Right cardiac atrium (tissue), 5 donors: Measurements from ENCODE around the gene SNX15. TPM values are rescaled to one million over a fixed set of nuclear protein-coding genes. Genes with fewer than 3 reads are reported as not detected.
"Not testable (repeated sequence)": the region's sequence is repeated elsewhere in the genome, so short reads cannot be mapped to it uniquely, and the experiment has no call there.

Experiments used
- ATAC-seq, 2 donors: fragments of 200-7000 bp; cut with Tn5 transposase; one replicate each; pipeline versions ENCODE4 v1.8.0 to v1.9.1; 2020; ENCODE audit warnings: moderate library complexity in 2 of 2, mild to moderate bottlenecking in 1 of 2
- DNase-seq, 3 donors: peaks; one replicate each; pipeline ENCODE4 v3.0.0-alpha.2; 2020
- H3K27ac ChIP-seq: one replicate; pipeline ENCODE4 v1.5.1; 2013; ENCODE audit warnings: mild to moderate bottlenecking, low read length, control low read depth, moderate library complexity
- H3K27me3 ChIP-seq: one replicate; pipeline ENCODE4 v1.6.1; 2013; ENCODE audit not compliant: control insufficient read depth, insufficient read depth
- H3K4me1 ChIP-seq: one replicate; pipeline ENCODE4 v1.6.1; 2013; ENCODE audit warnings: low read length; ENCODE audit not compliant: control insufficient read depth, insufficient read depth
- H3K4me3 ChIP-seq: one replicate; pipeline ENCODE4 v1.5.1; 2013; ENCODE audit warnings: low read length, control low read depth
- H3K9me3 ChIP-seq: one replicate; pipeline ENCODE4 v1.6.1; 2013; ENCODE audit warnings: low read length; ENCODE audit not compliant: control insufficient read depth
- WGBS: extraction: QIAGEN DNeasy Blood & Tissue Kit; methylation state at CpG from one replicate; pipeline ENCODE4 v1.1.7; 2013; 5-methylcytosine and 5-hydroxymethylcytosine counted together
- intact Hi-C, 4 donors: fragments of 100-400 bp; cut with DNase I; formaldehyde crosslinking; loops; one replicate each; pipeline versions ENCODE4 v1.11.0 to v1.14.0; 2022 to 2023
- polyA plus RNA-seq: library from polyadenylated mRNA; stranded (reverse); fragments of 200-250 nt; gene quantifications from one replicate; pipeline ENCODE4 v1.2.3, GENCODE V29; 2013
- total RNA-seq, 4 donors: library from RNA; stranded (reverse); fragmentation: NEBNext Ultra II Directional; extraction: Animal tissue kit (Norgen Biotek cat#: 25700); gene quantifications; one replicate each; pipeline ENCODE4 v1.2.1, GENCODE V29; 2021
- donor health status: healthy with polysubstance abuse.
- donor health status: DM: no; HTN: yes; CAD: no.
- donor health status: DM: no; HTN: no; CAD: no.
- donor health status: DM: no; HTN: yes; CAD: no; lungs with severe emphysema.
- donor health status: DM: yes; HTN: yes; CAD: no.

Gene SNX15
- total and polyA plus RNA-seq, 5 donors = 14.3 to 25.2 (median 19.3) TPM

DNA sequence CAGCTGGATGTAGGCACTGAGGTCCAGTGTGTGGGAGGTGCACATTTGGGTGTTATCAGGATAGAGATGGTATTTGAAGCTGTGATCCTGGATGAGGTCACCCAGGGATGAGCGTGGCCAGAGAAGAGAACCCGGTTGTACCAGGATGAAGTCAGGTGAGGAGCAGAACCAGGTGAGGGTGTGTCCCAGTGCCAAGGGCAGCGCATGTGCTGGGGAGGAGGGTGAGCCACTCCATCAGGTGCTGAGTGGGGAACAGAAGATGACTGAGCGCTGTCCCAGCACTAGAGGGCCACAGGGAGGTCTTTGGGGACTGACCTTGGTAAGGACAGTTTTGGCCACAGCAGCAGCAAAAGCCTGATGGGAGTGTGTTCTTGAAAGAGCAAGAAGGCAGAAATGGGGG lies 10.5 kb upstream of the SNX15 start:
- ATAC-seq (no peak), DNase-seq (peak in 1 of 3 donors; percentile 9)
- Histone ChIP-seq H3K27me3 (no peaks in the 10 kb centered on the region), H3K4me3 (no peak overlapping the region), H3K9me3 (no peaks in the 10 kb centered on the region), H3K4me1 (no peaks in the 10 kb centered on the region), H3K27ac (no peak overlapping the region)
- intact Hi-C loops = loop anchor here in 2 of 4 donors (10.0 kb wide), 2 partner anchors 68 to 92 kb away; partner anchors contain the start of genes CDCA5 (in 1 of the 2), PPP2R5B (in 1 of the 2) and ZFPL1 (in 1 of the 2)
- 86% methylated on average over 4 of the region's 4 CpGs for WGBS

DNA sequence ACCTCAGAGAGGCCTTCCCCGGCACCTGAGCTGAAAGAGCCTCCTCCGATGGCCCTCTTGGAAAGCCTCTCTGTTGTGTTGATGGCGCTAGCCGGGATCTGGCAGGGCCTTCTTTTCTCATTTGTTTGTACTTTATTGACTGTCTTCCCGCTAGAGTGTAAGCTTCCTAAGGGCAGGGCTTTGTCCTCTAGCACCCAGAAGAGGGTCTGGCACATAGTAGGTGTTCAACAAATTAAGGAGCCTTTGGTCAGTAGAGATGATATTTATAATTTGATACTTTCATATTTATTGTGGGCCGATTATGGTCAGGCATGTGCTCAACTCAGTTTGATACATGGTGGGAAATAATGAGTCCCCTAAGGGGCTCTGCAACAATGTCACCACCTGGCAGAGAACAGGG lies 9.3 kb upstream of the SNX15 start:
- Histone ChIP-seq H3K4me1 (no peaks in the 10 kb centered on the region), H3K27me3 (no peaks in the 10 kb centered on the region), H3K9me3 (no peaks in the 10 kb centered on the region), H3K27ac (no peak overlapping the region), H3K4me3 (no peak overlapping the region)
- intact Hi-C loops = loop anchor here in 2 of 4 donors (10.0 kb wide), 2 partner anchors 67 to 93 kb away; partner anchors contain the start of genes CDCA5 (in 1 of the 2), PPP2R5B (in 1 of the 2) and ZFPL1 (in 1 of the 2)
- ATAC-seq (no peak), DNase-seq (no peak)
- WGBS = 98% methylated on average over 6 of the region's 6 CpGs

DNA sequence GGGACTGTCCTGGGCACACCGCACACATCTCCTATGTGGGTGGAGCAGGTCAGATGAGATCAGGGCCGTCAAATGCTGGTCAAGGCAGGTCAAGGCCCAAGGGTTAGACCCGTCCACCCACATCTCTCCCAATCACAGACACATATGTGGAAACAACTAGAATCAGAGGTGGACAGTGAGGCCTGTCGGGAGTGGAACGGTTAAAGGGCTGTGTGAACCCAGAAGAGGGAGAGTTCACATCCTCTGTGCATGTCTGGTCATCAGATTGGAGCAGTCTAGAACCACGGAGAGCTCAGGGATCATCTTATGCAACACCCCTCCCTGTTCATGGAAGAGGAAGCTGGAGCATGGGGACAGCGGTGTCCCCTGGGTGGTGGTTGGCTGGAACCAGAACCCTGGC lies 7.4 kb upstream of the SNX15 start:
- Histone ChIP-seq H3K9me3 (no peaks in the 10 kb centered on the region), H3K27ac (no peak overlapping the region), H3K4me3 (no peak overlapping the region), H3K27me3 (no peaks in the 10 kb centered on the region), H3K4me1 (no peaks in the 10 kb centered on the region)
- intact Hi-C loops = loop anchor here in 2 of 4 donors (10.0 kb wide), 3 partner anchors 65 to 95 kb away; partner anchors contain the start of genes CDCA5 (in 1 of the 2), PPP2R5B (in 1 of the 2), TM7SF2 (in 1 of the 2) and ZFPL1 (in 1 of the 2)
- no peak for ATAC-seq
- peak in 1 of 3 donors; percentile 0 for DNase-seq
- 82% methylated on average over 7 of the region's 7 CpGs for WGBS

DNA sequence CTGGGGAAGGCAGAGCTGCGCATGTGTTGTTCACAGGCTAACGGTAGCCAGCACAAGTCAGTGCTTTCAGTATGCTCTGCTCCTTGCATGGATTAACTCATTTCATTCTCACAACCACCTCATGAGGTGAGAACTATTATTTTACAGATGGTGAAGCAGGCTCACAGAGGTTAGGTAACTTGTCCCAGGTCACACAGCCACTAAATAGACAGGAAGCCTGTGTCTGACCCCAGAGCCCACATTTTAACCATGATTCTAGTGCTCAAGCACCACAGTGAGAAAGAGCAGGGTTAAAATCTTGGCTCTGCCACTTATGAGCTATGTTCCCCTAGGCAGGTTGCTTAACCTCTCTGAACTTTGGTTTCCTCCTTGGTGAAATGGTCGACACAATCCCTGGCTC lies 6.2 kb upstream of the SNX15 start:
- Histone ChIP-seq H3K27ac (no peak overlapping the region), H3K9me3 (no peaks in the 10 kb centered on the region), H3K4me3 (no peak overlapping the region), H3K27me3 (no peaks in the 10 kb centered on the region), H3K4me1 (no peaks in the 10 kb centered on the region)
- 79% methylated on average over 3 of the region's 3 CpGs for WGBS
- intact Hi-C loops = loop anchor here in 1 of 4 donors (10.0 kb wide), 1 partner anchor 94 kb away; the partner anchor contains the start of genes TM7SF2 and ZNHIT2
- ATAC-seq (no peak), DNase-seq (no peak)

DNA sequence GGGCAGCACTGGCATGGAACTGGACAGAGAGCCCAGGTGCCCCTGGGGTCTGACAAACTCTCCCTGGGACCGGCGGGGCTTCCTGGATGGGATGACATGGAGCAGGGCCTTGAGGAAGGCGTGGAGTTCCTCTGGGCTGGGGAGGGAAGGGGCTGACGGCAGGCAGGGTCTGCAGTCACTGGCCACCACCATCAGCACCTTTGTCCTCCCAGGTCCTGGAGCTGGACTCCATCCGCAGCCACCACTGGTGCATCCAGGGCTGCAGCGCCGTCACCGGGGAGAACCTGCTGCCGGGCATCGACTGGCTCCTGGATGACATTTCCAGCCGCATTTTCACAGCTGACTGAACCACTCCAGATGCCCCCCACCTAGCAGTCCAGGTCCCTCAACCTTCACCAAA lies 5.7 kb upstream of the SNX15 start:
- peak in 1 of 3 donors; percentile 35 for DNase-seq
- WGBS = 92% methylated on average over 11 of the region's 11 CpGs
- H3K27ac ChIP-seq = no peak overlapping the region
- intact Hi-C loops = loop anchor here in 1 of 4 donors (10.0 kb wide), 1 partner anchor 93 kb away; the partner anchor contains the start of genes TM7SF2 and ZNHIT2
- no peaks in the 10 kb centered on the region for H3K9me3 ChIP-seq
- no peaks in the 10 kb centered on the region for H3K27me3 ChIP-seq
- no peak overlapping the region for H3K4me3 ChIP-seq
- ATAC-seq = no peak
- no peaks in the 10 kb centered on the region for H3K4me1 ChIP-seq

DNA sequence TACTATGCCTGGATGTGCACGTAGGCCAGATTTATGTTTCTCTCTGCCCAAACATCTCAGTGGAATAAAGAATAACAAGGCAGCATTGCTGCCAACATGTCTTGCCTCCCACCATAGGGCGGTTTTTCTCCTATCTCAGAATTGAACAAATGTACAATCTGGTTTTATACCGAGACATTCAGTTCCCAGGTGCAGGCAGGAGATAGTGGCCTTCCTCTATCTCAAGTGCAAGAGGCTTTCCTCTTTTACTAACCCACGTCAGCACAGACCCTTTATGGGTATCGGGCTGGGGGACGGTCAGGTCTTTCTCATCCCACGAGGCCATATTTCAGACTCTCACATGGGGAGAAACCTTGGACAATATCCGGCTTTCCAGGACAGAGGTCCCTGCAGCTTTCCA lies 3.7 kb upstream of the SNX15 start:
- not testable (repeated sequence) for ATAC-seq, H3K27me3 ChIP-seq, H3K9me3 ChIP-seq, H3K27ac ChIP-seq, H3K4me1 ChIP-seq, H3K4me3 ChIP-seq
- DNase-seq = peak in 1 of 3 donors; percentile 12
- 67% methylated on average over 8 of the region's 8 CpGs for WGBS
- intact Hi-C loops = loop anchor here in 1 of 4 donors (10.0 kb wide), 1 partner anchor 91 kb away; the partner anchor contains the start of genes TM7SF2 and ZNHIT2

DNA sequence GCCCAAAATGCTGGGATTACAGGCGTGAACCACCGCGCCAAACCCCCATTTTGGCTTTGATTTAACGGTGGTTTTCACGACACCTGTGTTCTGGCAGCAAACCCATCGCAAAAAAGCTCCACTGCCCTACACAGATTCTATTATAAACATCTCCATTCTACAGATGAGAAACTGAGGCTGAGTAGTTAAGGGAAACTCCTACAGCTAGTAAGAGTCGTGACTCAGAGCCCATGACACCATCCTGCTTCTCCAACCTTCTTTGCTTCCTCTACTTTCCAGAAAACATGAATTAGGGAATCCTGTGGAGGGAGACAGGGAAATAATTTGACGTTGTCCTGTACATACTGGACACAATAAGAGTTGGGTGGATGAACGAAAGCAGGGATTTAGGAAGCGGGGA lies 429 bp upstream of the SNX15 start:
- H3K27me3 ChIP-seq = no peaks in the 10 kb centered on the region
- no peaks in the 10 kb centered on the region for H3K9me3 ChIP-seq
- intact Hi-C loops = loop anchor here in 1 of 4 donors (10.0 kb wide), 1 partner anchor 88 kb away; the partner anchor contains the start of genes TM7SF2 and ZNHIT2
- WGBS = 55% methylated on average over 10 of the region's 10 CpGs
- DNase-seq (no peak), ATAC-seq (no peak)
- H3K4me3 ChIP-seq = peak overlapping the region; percentile 67
- H3K4me1 ChIP-seq = no peaks in the 10 kb centered on the region
- peak overlapping the region; percentile 21 for H3K27ac ChIP-seq

DNA sequence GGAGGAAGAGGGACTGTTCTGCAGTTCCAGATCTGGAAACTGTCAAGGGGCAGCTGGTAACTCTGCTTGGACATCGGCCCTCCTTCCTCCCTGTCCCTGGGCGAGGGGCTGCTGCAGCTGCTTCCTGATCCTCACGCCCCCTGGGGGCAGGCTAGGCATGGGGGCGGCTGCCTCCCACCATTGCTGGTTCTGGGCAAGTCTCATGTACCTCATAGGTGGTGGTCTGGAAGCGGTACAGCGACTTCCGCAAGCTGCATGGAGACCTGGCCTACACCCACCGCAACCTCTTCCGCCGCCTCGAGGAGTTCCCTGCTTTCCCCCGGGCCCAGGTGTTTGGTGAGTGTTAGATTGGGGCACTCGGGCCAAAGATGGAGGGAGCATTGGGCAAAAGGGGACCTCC lies 5.0 kb downstream of the SNX15 start:
- DNase-seq (peak in 1 of 3 donors; percentile 34), ATAC-seq (no peak)
- Histone ChIP-seq H3K4me3 (no peak overlapping the region), H3K4me1 (no peaks in the 10 kb centered on the region), H3K27ac (no peak overlapping the region), H3K9me3 (no peaks in the 10 kb centered on the region), H3K27me3 (no peaks in the 10 kb centered on the region)
- WGBS = 76% methylated on average over 13 of the region's 13 CpGs
- intact Hi-C loops = no loop called here

DNA sequence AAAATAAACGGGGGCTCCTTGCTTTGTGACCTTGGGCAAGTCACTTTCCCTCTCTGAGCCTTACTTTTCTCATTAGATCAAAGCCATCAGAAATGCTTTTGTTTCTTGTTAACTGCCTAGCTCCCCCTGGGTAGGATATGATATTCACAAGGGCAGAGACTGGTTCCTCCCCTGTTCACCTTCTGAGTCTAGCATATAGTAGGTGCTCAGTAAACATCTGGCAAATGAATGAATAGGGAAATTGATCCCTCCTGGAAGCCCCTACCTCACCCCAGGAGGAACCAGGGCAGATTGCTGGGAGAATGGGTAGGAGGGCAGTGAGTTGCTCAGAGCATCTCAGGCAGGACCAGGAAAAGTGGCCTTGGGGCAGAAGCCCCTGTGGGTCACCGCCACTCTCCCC lies 7.2 kb downstream of the SNX15 start:
- Histone ChIP-seq H3K27ac (no peak overlapping the region), H3K4me3 (no peak overlapping the region), H3K4me1 (no peaks in the 10 kb centered on the region), H3K9me3 (no peaks in the 10 kb centered on the region), H3K27me3 (no peaks in the 10 kb centered on the region)
- 95% methylated on average over 2 of the region's 2 CpGs for WGBS
- ATAC-seq (no peak), DNase-seq (no peak)
- intact Hi-C loops = no loop called here

DNA sequence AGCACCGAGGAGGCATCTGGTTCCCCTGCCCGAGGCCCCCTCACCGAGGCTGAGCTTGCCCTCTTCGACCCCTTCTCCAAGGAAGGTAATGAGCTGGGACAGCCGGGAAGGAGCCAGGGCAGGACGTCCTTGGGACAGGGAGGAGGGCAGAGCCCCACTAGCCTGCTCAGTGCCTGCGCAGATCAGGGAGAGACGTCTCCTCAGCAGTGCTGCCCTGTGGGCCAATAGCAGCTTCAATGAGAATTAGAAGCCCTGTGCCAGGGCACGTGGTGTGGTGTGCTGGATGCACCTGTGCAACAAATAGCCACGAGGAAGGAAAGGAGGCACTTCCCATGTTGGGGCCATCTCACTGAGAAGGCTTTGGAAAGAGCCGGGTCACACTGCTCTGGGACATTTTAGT lies 8.3 kb downstream of the SNX15 start:
- H3K9me3 ChIP-seq = no peaks in the 10 kb centered on the region
- ATAC-seq (no peak), DNase-seq (peak in 1 of 3 donors; percentile 40)
- H3K27ac ChIP-seq = no peak overlapping the region
- intact Hi-C loops = no loop called here
- WGBS = 81% methylated on average over 11 of the region's 11 CpGs
- no peaks in the 10 kb centered on the region for H3K27me3 ChIP-seq
- H3K4me3 ChIP-seq = no peak overlapping the region
- H3K4me1 ChIP-seq = no peaks in the 10 kb centered on the region

DNA sequence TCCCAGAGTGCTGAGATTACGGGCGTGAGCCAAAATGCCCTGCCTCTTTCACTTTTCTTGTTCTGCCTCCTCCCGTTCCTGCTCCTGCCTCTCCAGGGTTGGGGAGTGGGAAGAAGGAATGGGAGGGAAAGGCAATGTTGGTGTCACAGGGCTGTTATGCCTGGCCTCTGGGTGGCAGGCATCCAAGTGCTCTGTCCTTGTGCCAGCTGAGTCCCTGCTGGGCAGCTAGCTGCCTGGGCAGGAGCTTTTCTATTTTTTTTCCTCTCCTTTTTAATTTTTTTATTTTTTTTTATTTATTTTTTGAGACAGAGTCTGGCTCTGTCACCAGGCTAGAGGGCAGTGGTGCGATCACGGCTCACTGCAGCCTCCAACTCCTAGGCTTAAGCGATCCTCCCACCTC lies 9.7 kb downstream of the SNX15 start:
- Histone ChIP-seq H3K27me3 (no peaks in the 10 kb centered on the region), H3K4me1 (no peaks in the 10 kb centered on the region), H3K9me3 (no peaks in the 10 kb centered on the region), H3K27ac (no peak overlapping the region), H3K4me3 (no peak overlapping the region)
- WGBS = 69% methylated on average over 6 of the region's 6 CpGs
- intact Hi-C loops = no loop called here
- ATAC-seq (no peak), DNase-seq (peak; percentile 54 to 86 (median 83))

DNA sequence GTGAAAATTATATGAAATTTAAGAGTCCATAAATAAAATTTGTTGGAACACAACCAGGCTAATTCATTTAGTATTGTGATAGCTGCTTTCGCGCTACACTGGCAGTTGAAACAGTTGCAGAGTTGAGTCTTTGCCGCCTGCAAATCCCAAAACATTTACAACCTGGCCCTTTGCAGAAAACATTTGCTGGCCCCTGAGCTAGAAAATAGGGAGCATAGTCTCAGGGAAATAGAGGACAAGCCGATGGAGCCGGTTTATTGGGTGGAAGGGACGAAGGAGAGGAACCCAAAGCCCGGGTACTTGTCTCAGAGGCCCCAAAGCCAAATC lies 13.2 kb downstream of the SNX15 start:
- H3K9me3 ChIP-seq = no peaks in the 10 kb centered on the region
- H3K27me3 ChIP-seq = no peaks in the 10 kb centered on the region
- intact Hi-C loops = no loop called here
- ATAC-seq (no peak), DNase-seq (no peak)
- H3K4me1 ChIP-seq = no peaks in the 10 kb centered on the region
- peak overlapping the region; percentile 97 for H3K27ac ChIP-seq
- H3K4me3 ChIP-seq = peak overlapping the region; percentile 56
- 18% methylated on average over 7 of the region's 7 CpGs for WGBS
